Measurements from ENCODE around the gene DDX43. TPM values are rescaled to one million over a fixed set of nuclear protein-coding genes. Genes with fewer than 3 reads are reported as not detected.

DDX43 gene
- total RNA-seq (2022; extraction: Qiagen RNA extraction; ENCODE audit: low read depth), result not detected in 5 replicates

DNA sequence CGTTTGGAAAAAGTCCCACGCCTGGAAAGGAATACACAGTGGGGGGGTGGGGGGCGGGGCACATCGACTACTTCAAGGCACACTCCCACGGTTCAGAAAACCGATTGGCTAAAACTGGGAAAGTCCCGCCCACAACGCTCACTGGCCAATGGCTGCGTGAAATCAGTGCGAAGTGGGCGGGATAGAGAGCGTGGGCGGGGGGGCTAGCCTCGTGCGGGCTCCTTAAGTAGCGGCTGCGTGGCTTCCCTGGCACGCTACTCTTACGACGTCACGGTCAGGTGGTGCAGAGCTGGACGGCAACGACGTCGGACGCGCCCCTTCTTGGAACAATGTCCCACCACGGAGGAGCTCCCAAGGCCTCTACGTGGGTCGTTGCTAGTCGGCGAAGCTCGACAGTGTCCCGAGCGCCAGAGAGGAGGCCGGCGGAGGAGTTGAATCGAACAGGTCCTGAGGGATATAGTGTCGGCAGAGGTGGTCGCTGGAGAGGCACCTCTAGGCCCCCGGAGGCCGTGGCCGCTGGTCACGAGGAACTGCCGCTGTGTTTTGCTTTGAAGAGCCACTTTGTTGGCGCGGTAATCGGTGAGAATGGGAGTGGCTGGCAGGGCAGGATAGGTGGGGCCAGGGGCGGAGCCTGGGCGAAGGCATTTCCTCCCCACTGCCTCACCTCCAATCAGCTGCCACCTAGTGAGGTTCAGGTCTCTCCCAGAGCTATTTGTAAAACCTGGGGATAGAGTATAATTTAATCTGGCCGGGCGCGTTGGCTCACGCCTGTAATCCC, at the start of gene DDX43:
Gene DDX43, plus strand, starts transcription at position 252 of the 778 bp plus-strand sequence. Its CDS starts 78 bp downstream, at position 330.

DNA sequence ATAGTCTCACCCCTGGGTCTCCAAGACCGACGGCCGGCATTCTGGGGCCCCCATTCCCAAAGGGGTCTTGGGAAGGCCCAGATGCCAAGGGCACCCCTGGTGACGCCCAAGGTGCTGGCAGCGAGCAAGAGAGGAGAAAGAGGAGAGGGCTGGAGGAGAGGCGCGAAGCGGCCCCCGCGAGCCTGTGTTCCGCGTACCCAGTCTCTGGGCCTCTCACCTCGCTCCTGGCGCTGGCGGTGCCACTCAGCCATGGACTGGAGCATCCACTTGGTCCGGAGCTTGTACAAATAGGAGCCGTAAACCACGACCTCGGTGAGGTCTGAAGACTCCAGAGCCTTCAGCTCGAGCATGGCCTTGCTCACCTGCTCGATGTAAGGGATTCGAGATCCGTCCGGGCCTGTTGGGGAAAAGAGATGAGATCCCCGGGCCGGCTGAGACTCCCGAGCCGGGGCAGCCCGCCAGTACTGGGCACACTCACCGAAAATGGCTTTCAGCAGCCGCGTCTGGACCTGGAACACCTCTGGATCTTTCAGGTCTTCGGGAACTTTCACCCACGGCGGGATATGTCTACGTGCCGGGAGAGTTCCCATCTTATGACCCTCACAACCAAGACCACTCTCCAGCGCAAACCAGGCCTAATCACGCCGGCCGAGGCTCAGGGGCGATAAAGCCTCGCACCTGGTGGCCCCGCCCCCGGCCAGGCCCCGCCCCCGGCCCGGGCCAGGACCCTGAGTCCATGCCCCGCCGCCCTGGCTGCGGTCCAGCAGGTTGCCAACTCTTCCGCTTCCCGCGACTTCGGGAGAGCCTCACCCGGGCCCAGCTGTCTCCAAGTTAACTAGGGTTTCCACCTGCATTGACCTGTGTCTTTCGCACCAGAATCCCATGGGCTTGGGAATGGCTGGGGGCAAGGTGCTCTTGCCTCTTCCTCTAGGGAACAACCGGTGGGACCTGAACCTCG, 40.7 kb upstream of the DDX43 start, which contains the start of gene DPPA5:
Gene DPPA5, minus strand, starts transcription at position 641 of the 958 bp plus-strand sequence. Its CDS starts 51 bp downstream, at position 590.

DNA sequence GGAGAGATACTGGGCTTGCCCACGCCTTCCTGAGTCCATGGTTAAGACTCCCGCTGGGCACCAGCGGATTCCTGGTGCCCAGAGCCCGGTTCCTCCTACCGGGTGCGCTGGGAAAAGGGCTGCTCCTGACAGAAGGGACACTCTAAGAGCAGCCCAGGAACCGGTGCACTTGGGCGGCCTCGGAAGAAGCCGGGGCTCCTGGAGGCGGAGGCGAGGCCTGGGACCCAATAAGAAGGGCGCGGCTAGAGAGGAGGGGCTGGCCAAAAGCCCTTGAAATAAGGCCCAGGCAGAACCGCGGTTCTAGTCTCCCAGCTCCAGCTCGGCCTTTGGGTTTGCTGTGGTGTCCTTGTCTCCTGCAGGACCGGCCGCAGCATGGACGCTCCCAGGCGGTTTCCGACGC, 32.3 kb upstream of the DDX43 start, which contains the start of gene KHDC3L:
Gene KHDC3L, plus strand, starts transcription at position 301 of the 400 bp plus-strand sequence. Its CDS starts 72 bp downstream, at position 373.

DNA sequence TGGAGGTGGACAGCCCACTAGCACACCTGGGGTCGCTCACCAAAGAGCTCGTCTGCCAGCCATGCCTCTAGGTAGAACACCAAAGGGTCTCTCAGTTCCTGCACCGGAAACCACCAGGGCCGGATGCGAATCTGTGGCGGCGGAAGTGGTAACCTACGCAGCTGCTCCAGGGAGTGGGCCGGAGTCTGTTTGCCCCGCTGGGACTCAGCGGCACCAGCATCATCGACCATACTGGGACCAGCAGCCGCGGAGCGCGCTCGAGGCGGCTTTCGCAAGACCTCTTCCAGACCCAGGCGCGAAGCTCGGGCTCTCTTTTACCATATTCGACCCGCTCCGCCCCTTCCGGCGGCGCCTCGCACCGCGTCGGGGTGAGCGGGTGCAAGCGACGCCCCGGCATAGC, 25.1 kb upstream of the DDX43 start, which contains the start of gene OOEP:
Gene OOEP, minus strand, starts transcription at position 335 of the 400 bp plus-strand sequence. Its CDS starts 105 bp downstream, at position 230.

DNA sequence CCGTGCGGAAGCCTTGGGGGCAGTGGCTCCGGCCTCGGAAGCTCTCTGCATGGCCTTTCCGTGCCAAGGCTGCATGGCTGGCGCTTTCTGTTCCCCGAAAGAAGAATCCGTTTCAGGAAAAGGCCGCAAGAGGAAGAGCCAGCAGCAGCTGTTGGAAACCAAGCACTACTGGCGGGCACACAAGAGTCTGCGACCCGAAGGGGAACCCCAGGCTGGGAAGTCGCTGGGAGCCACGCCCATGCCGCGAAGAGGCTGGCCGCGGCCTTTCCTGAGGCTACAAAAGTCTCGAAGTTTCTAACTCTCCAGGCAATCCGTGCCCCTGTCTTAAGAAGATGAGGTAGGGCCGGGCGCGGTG, 57.5 kb downstream of the DDX43 start, which contains the start of gene CGAS:
Gene CGAS, minus strand, starts transcription at position 191 of the 355 bp plus-strand sequence. Its CDS starts 116 bp downstream, at position 75.

DNA sequence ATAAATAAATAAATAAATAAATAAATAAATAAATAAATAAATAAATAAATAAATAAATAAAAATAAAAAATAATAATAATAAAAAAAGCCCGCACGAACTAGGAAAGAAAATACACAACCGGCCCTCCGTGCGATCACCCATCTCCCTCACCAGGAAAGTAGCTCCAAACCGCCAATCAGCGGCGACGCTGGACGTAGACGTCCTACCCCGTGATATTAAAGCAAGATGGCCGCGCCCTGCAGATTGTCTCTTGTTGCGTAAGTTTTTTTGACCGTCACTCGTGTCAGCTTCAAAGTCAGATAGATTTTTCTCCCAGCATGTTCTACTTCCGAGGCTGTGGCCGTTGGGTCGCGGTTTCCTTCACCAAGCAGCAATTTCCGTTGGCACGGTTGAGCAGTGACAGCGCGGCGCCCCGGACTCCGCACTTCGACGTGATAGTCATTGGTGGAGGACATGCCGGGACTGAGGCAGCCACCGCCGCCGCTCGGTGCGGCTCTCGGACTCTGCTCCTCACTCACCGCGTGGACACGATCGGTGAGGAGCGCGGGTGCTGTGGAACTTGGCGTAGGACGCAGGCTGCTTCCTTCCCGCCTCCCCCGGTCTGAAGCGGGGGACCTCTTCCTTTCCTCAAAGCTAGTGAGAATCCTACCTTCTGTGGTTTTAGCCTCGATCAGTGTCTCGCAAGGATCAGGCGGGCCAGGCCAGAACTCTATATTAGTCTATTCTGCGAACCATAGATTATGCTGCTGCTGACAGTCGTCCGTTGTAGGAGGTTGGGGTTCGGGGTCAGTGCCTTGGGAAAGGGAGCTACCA, 67.1 kb downstream of the DDX43 start, which contains the start of gene MTO1:
Gene MTO1, plus strand, starts transcription at position 201 of the 814 bp plus-strand sequence. Its CDS starts 118 bp downstream, at position 319.

Other genes starting within 250 kb of the DDX43 start
- 0.25 to 0.66 TPM (median 0.31 TPM) in 3 of 5 replicates, not detected in the others for gene KHDC1L, start 169.3 kb upstream of the DDX43 start, total RNA-seq (2022; extraction: Qiagen RNA extraction; ENCODE audit: low read depth)
- 3.2 to 4.8 TPM (median 3.8 TPM) in 5 replicates for gene KHDC1, start 131.6 kb upstream of the DDX43 start, total RNA-seq (2022; extraction: Qiagen RNA extraction; ENCODE audit: low read depth)
- not detected in 5 replicates for gene DPPA5, start 40.6 kb upstream of the DDX43 start, total RNA-seq (2022; extraction: Qiagen RNA extraction; ENCODE audit: low read depth)
- not detected in 5 replicates for gene KHDC3L, start 32.2 kb upstream of the DDX43 start, total RNA-seq (2022; extraction: Qiagen RNA extraction; ENCODE audit: low read depth)
- not detected in 5 replicates for gene OOEP, start 24.9 kb upstream of the DDX43 start, total RNA-seq (2022; extraction: Qiagen RNA extraction; ENCODE audit: low read depth)
- 5.3 to 7.1 TPM (median 5.5 TPM) in 5 replicates for gene CGAS, start 57.5 kb downstream of the DDX43 start, total RNA-seq (2022; extraction: Qiagen RNA extraction; ENCODE audit: low read depth)
- gene MTO1, start 66.9 kb downstream of the DDX43 start, total RNA-seq (2022; extraction: Qiagen RNA extraction; ENCODE audit: low read depth), result 10.7 to 11.1 TPM (median 10.9 TPM) in 5 replicates
- 7,345 to 9,062 TPM (median 7,697 TPM) in 5 replicates for gene EEF1A1, start 126.2 kb downstream of the DDX43 start, total RNA-seq (2022; extraction: Qiagen RNA extraction; ENCODE audit: low read depth)